Measurements from ENCODE around the gene HOXD13.
A peak's percentile ranks its signal among the peaks of the same experiment; 100 is the strongest.

The HOXD13 gene

DNA sequence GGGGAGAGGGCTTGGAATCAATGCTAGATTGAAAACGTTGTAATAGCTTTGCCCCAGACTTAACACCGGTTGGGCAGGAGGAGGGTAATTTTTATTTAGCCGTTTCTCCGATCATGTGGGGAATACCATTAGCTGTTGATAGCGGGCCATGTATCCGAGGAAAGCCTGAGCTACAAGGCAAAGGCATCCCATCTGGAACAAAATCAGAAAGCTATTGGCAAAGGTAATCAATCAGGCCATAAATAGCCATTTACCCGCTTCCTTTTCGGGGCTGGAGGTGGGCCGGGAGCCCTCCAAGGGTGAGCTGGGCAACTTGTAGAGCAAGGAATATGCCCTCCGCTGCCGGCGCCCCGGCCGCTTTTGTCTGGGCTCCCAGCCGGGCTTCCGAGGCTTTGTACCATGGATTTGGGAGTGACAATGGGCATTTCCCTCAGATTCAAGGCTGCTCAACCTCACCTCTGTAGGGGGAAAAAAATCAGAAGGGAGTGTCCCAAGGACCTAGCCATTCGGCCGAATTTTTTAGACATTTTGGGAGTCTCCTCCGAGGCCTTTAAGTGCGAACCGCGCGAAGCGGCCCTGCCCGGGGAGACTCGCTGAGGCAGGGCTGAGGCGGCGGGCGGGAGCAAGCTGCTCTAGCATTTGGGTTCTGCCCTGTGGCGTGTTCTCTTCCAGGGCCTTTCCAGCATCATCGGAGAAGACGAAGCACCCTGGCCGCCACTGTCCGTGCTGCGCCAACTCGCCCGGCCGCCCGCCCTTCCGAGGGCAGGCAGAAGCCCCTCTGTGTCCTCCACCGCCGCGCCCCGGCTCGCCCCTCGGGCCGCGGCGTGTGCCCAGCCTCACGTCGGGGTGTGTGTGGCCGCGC is 28.9 kb downstream of the HOXD13 start:
- DNase-seq = no peak

- peak; percentile 55 to 82 for DNase-seq
Measured at GRCh38 chr2:176122052-176122682, 29.6 kb downstream of the HOXD13 start.

GRCh38 chr2:176122683-176123410 is 30.3 kb downstream of the HOXD13 start, which contains the start of gene HOXD9:
Gene HOXD9, plus strand, starts transcription at chr2:176122719. Its CDS starts 50 bp downstream, at chr2:176122769.
- DNase-seq = no peak

DNA sequence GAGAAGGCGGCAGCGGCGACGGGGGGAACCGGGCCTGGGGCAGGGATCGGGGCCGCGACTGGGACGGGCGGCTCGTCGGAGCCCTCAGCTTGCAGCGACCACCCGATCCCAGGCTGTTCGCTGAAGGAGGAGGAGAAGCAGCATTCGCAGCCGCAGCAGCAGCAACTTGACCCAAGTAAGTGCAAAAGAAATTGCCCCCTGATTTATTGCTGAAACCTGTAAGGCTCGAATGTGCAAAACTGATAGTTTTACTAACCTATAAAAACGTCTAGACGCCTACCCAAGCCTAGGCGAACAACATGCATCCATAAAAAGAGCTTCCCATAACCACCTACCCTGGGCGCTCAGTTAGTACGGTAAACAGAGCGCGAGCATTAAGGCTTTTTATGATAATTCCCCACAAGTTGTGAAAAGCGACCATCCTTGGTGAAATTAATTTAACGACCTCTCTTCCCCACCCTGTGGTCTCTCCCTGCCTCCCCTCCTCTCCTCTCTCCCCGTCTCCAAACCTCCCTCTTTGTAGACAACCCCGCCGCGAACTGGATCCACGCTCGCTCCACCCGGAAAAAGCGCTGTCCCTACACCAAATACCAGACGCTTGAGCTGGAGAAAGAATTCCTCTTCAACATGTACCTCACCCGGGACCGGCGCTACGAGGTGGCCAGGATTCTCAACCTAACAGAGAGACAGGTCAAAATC is 31.0 kb downstream of the HOXD13 start:
- no peak for DNase-seq

- DNase-seq = no peak
Measured at GRCh38 chr2:176124110-176124946, 31.8 kb downstream of the HOXD13 start.

GRCh38 chr2:176124947-176125771 is 32.6 kb downstream of the HOXD13 start:
- DNase-seq = no peak

- DNase-seq = no peak
Measured at GRCh38 chr2:176125772-176126054, 33.2 kb downstream of the HOXD13 start.

- DNase-seq = peak in 1 of 2 experiments; percentile 53
Measured at GRCh38 chr2:176126929-176127773, 34.6 kb downstream of the HOXD13 start.

- no peak for DNase-seq
Measured at GRCh38 chr2:176127774-176128072, 35.2 kb downstream of the HOXD13 start.

- no peak for DNase-seq
Measured at GRCh38 chr2:176128172-176128981, 35.9 kb downstream of the HOXD13 start.

DNA sequence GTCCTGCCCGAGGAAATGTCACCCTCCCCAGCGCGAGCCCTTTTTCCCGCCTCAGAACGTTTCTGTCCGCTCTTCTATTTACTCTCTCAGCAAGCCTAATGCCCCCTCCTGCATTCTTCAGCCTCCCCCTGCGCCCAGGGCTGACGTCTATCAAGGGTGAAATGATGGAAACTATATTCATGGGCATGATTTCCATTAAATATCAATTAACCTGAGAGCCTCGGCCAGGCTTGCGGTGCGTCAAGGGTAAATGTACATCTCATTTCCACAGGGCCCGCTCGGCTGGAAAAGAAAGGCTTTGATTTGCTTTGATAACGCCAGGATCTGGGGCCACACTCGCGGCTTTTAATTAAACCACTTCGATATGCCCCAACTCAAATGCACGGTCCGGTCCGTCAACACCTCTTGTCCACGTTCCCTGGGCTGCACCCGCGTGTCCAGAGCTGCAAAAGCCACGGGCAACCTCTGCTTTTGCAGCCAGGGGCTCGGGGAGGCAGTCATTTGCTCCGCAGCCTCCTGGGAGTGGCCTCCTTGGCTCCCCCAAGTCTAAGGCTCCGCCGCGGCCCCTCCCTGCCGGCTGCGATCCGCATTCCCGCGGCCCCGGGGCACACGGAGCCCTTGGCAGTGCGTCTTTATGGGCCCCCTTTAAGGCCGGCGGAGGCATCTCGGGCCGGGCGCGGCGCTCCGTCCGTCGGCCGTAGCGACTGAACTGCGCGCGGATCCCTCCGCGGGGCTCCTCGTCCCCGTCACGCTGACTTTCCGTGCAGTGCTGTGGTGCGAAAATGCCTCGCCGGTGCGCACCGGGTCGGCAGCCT is 36.7 kb downstream of the HOXD13 start, which contains the start of gene HOXD8:
HOXD8 (plus strand) TSS at position 724 of the 815 bp plus-strand sequence. CDS start 662 bp downstream, outside the sequence.
- DNase-seq = peak; percentile 32 to 81

DNA sequence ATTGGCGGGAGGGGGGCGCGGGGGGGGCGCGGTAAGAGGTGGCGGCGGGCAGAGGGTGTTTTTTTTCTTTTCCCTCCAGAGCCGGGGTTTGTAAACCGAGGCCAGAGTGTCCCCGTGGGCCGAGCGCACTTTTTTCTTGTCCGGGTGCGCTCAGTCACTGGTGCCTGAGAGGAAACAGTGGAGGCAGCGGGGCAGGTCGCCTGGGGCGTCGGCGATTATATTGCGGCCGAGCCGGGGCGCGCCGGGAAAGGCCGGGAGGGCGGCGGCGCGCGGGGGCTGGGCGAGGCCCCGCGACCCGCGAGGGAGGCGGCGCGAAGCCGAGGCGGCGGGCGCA is 37.3 kb downstream of the HOXD13 start:
- peak in 1 of 2 experiments; percentile 64 for DNase-seq

GRCh38 chr2:176130147-176130956 is 37.8 kb downstream of the HOXD13 start:
- peak in 1 of 2 experiments; percentile 50 for DNase-seq

DNA sequence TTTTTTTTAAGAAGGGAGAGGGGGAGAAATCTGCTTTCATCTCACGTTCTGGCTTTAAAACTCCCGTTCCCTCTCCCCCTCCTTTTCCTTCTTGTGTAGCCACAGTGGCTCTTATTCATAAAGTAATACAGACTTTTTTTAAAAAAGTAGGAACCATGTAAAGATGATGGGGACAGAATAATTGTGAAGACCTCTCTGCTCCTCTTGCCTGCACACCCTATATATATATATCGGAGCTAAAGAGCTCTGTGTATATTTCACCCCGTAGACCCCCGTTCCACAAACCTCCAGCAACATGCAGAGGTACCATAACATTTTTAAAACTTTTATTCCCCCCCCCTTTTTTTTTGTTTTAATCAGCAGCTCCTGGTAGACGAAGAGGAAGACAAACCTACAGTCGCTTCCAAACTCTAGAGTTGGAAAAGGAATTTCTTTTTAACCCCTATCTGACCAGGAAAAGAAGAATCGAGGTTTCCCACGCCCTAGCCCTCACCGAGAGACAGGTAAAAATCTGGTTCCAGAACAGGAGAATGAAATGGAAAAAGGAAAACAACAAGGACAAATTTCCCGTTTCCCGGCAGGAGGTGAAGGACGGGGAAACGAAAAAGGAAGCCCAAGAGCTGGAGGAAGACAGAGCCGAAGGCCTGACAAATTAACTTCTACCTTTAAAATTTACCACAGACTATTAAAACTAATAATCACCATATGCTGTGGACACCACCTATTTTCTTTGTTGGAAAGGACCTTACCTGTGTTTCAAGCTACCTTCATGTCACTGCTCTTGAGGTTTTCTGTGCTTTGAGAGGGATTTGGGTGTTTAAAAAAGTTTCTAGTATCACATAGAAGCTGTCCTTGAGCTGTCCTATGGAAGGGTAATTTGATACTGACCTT is 38.7 kb downstream of the HOXD13 start:
- no peak for DNase-seq

GRCh38 chr2:176131848-176132158 is 39.3 kb downstream of the HOXD13 start:
- no peak for DNase-seq
